Adrenal gland (tissue), 5 donors: Measurements from ENCODE around the gene WDR19.

Source experiments
- CTCF ChIP-seq, 6 experiments: fragments of 450-650 bp in 4 of 6; fragments of 200-600 bp in 2 of 6; sonication (generic) in 1 of 6; IDR thresholded peaks; 1 replicate in 5 of 6; 2 replicates in 1 of 6; pipeline versions ENCODE4 v1.5.1 to v1.8.0; 2016 to 2021; ENCODE audit warnings: antibody characterized with exemption in 6 of 6, mild to moderate bottlenecking in 2 of 6, moderate library complexity in 1 of 6
- POLR2A ChIP-seq, 2 donors: fragments of 450-650 bp; IDR thresholded peaks; one replicate each; pipeline ENCODE4 v1.6.1; 2017; ENCODE audit warnings: antibody characterized with exemption in 2 of 2, mild to moderate bottlenecking in 2 of 2, moderate library complexity in 1 of 2
- donor health status: DM: no; HTN: no; CAD: no.

GRCh38 chr4:39204543-39204942 lies 22.2 kb downstream of the WDR19 start:
- no peak for TF ChIP-seq CTCF (IDR thresholded peaks at IDR 0.05)
- TF ChIP-seq POLR2A (IDR thresholded peaks at IDR 0.05): no peak
